Ammon's horn (tissue), 1 donor: ENCODE data around the gene ANKMY2.

Experiments used
- DNase-seq: peaks from one replicate; pipeline ENCODE4 v3.0.0-alpha.2; 2016; ENCODE audit warnings: low spot score

The ANKMY2 gene

GRCh38 chr7:16579216-16579615 is 66.3 kb downstream of the ANKMY2 start:
- DNase-seq: no peak

GRCh38 chr7:16571941-16572340 is 73.6 kb downstream of the ANKMY2 start:
- DNase-seq: no peak

GRCh38 chr7:16564909-16565426 is 80.6 kb downstream of the ANKMY2 start:
- peak; percentile 54 for DNase-seq

- no peak for DNase-seq
These were observed 81.6 kb downstream of the ANKMY2 start for GRCh38 chr7:16564023-16564380.

GRCh38 chr7:16563281-16564022 is 82.1 kb downstream of the ANKMY2 start:
- DNase-seq: no peak

GRCh38 chr7:16562456-16563220 is 82.9 kb downstream of the ANKMY2 start:
- no peak for DNase-seq

- no peak for DNase-seq
These were observed 83.6 kb downstream of the ANKMY2 start for GRCh38 chr7:16561943-16562342.

- DNase-seq: no peak
These were observed 85.9 kb downstream of the ANKMY2 start for GRCh38 chr7:16559497-16560179.

GRCh38 chr7:16558761-16559302 is 86.7 kb downstream of the ANKMY2 start:
- DNase-seq: no peak

- no peak for DNase-seq
These were observed 89.2 kb downstream of the ANKMY2 start for GRCh38 chr7:16556359-16556758.

- DNase-seq: no peak
These were observed 90.9 kb downstream of the ANKMY2 start for GRCh38 chr7:16554518-16555236.

GRCh38 chr7:16550671-16551070 is 94.9 kb downstream of the ANKMY2 start:
- DNase-seq: no peak
